AG04450 (cell line): ENCODE results near the gene TEX35. TPM values are rescaled to one million over a fixed set of nuclear protein-coding genes. Genes with fewer than 3 reads are reported as not detected.
A peak's percentile ranks its signal among the peaks of the same experiment; 100 is the strongest.

Experiments
- CTCF ChIA-PET: fragments of 300-600, 350-600 bp; formaldehyde crosslinking; extraction: SDS; loops from one replicate; lab custom pipeline; 2022; ENCODE audit warnings: antibody characterized with exemption, inconsistent platforms; lab: Charles Lee
- POLR2A ChIA-PET: fragments of 350-600 bp; formaldehyde crosslinking; extraction: SDS; loops from one replicate; lab custom pipeline; 2021; ENCODE audit warnings: antibody characterized with exemption, inconsistent platforms; lab: Yijun Ruan, JAX
- DNase-seq: peaks from one replicate; pipeline ENCODE4 v3.0.0-alpha.2; 2011; ENCODE audit warnings: low read depth, low spot score
- H3K27ac ChIP-seq: one replicate; pipeline ENCODE4 v1.5.1; 2012; ENCODE audit warnings: low read depth, low read length, control low read depth
- H3K27me3 ChIP-seq: one replicate; pipeline ENCODE4 v1.6.0; 2012; ENCODE audit warnings: low read length; ENCODE audit not compliant: control insufficient read depth, insufficient read depth
- H3K4me3 ChIP-seq: 2 replicates; pipeline ENCODE4 v1.5.1; 2011; ENCODE audit warnings: mild to moderate bottlenecking, low read depth, low read length, control low read depth
- H3K9me3 ChIP-seq: 2 replicates; pipeline ENCODE4 v1.5.1; 2012; ENCODE audit warnings: low read length; ENCODE audit not compliant: control insufficient read depth, insufficient read depth
- polyA plus RNA-seq: library from polyadenylated mRNA; depleted of rRNA; stranded (reverse); fragments of >200 nt; gene quantifications from 2 replicates; pipeline ENCODE4 v1.2.3, GENCODE V29; 2011
- TF ChIP-seq, protein P1 (sequence below): IDR thresholded peaks from 2 replicates; pipeline ENCODE4 v1.5.1; 2011; ENCODE audit warnings: low read depth, low read length, control low read depth, inconsistent platforms

TEX35 gene
- polyA plus RNA-seq, 1 experiment = not detected

DNA sequence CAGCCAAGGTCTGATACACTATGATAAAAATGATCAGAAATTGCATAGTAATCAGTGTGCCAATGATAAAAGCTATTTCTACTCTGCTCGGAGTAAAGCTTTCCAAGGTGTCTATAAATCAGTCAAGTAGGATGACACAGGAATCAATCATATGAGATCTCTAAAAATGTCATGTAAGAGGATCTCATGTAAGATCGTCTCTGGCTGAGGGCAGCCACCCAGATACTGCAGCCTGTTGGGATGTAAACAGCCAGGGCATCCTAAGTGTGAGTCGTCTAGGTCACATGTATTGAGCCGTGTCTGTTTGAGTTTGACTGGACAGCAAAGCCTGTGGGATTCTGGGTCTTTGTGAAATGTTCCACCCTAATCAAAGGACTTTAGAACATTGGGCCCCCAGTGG, 2.8 kb upstream of the TEX35 start:
- ChIA-PET CTCF (interaction anchor here (1.5 to 7.5 kb wide), 2 partner anchors 9 to 211 kb away, joined by 5 to 59 read pairs; no protein-coding TSS in a partner anchor), POLR2A (interaction anchor here (0.6 kb wide), 1 partner anchor 98 kb away, joined by 3 read pairs; no protein-coding TSS in a partner anchor)

DNA sequence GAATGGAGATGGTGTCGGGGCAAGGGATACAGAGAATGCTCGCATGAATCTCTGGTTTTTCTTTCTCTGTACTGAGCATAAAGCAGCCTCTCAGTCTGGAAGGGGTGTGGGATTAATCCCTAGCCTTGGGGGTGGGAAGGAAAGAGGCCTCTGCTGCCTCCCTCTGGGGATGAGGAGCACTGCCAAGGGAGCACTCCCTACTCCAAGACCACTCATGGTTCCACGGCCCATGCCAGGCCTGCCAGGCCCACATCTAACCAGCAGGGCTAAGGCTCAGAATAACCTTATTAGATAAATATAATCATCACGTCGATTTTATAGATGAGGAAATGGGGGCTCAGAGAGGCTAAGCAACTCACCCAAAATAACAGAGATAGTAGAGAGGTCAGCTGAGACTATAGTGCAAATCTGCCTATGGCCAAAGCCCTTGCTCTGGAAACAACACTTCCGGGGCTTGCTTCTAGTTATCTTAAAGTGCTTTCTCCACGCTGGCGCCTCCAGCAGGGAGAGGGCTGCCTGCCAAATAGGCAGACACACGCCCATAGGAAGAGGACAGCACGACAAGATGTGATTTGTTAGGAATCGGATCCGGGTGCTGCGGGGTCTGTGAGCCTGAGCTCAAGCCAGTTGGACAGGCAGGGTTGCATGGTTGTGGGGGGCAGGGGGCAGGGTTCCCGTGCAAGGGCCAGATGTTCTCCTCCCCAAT, 522 bp downstream of the TEX35 start:
- Histone ChIP-seq H3K4me3 (no peak overlapping the region), H3K9me3 (no peaks in the 10 kb centered on the region; the same call in 1 of the 2 replicates), H3K27ac (peak overlapping the region; percentile 21), H3K27me3 (no peaks in the 10 kb centered on the region)
- POLR2A ChIA-PET = no interaction called here
- TF ChIP-seq, protein P1, sequence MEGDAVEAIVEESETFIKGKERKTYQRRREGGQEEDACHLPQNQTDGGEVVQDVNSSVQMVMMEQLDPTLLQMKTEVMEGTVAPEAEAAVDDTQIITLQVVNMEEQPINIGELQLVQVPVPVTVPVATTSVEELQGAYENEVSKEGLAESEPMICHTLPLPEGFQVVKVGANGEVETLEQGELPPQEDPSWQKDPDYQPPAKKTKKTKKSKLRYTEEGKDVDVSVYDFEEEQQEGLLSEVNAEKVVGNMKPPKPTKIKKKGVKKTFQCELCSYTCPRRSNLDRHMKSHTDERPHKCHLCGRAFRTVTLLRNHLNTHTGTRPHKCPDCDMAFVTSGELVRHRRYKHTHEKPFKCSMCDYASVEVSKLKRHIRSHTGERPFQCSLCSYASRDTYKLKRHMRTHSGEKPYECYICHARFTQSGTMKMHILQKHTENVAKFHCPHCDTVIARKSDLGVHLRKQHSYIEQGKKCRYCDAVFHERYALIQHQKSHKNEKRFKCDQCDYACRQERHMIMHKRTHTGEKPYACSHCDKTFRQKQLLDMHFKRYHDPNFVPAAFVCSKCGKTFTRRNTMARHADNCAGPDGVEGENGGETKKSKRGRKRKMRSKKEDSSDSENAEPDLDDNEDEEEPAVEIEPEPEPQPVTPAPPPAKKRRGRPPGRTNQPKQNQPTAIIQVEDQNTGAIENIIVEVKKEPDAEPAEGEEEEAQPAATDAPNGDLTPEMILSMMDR = peak; percentile 10; the same call in 1 of the 2 replicates
- CTCF ChIA-PET = interaction anchor here (0.6 to 7.5 kb wide), 4 partner anchors 12 to 214 kb away, joined by 3 to 59 read pairs (median 4); no protein-coding TSS in a partner anchor
- no peak for DNase-seq

More for the DNA sequence above, 2.8 kb upstream of the TEX35 start:
- Histone ChIP-seq H3K27ac (no peak overlapping the region), H3K4me3 (no peak overlapping the region), H3K27me3 (no peaks in the 10 kb centered on the region), H3K9me3 (no peaks in the 10 kb centered on the region; the same call in 1 of the 2 replicates)
- DNase-seq = peak; percentile 11
- TF ChIP-seq, protein P1 = no peak

- H3K4me3 ChIP-seq = no peak overlapping the region
- no peak overlapping the region for H3K27ac ChIP-seq
- no peaks in the 10 kb centered on the region; the same call in 1 of the 2 replicates for H3K9me3 ChIP-seq
- TF ChIP-seq, protein P1 = no peak
- ChIA-PET CTCF (interaction anchor here (0.7 to 7.5 kb wide), 2 partner anchors 15 to 487 kb away, joined by 3 to 59 read pairs; no protein-coding TSS in a partner anchor), POLR2A (no interaction called here)
- DNase-seq = no peak
- H3K27me3 ChIP-seq = no peaks in the 10 kb centered on the region
Observed at GRCh38 chr1:178516110-178516509, 3.2 kb downstream of the TEX35 start.

DNA sequence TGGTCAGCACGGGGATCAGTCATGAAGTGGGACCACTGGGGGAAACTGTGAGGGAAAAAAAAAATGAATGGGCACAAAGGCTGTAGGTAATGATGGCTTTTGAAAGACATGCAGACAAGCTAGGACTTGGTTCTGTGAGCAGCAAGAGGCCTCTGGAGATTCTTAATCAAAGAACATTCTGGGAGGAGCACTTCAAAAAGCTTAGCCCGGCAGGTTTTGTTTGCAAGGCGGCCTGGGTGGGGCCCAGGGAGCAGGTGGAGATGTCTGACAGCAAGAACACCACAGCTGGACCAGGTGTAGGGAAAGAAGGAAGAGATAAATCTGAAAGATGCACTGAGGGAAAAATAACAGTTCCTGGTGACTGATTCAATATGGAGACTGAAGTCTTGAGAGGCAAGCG, 6.0 kb downstream of the TEX35 start:
- ChIA-PET POLR2A (interaction anchor here (0.6 kb wide), 1 partner anchor 11 kb away, joined by 3 read pairs; no protein-coding TSS in a partner anchor), CTCF (interaction anchor here (1.0 to 2.5 kb wide), 3 partner anchors 12 to 18 kb away, joined by 4 to 8 read pairs (median 5); no protein-coding TSS in a partner anchor)
- Histone ChIP-seq H3K9me3 (no peaks in the 10 kb centered on the region), H3K27ac (no peak overlapping the region), H3K27me3 (peaks cover 3% of the 10 kb centered on the region), H3K4me3 (no peak overlapping the region)
- no peak for DNase-seq
- TF ChIP-seq, protein P1 = no peak

DNA sequence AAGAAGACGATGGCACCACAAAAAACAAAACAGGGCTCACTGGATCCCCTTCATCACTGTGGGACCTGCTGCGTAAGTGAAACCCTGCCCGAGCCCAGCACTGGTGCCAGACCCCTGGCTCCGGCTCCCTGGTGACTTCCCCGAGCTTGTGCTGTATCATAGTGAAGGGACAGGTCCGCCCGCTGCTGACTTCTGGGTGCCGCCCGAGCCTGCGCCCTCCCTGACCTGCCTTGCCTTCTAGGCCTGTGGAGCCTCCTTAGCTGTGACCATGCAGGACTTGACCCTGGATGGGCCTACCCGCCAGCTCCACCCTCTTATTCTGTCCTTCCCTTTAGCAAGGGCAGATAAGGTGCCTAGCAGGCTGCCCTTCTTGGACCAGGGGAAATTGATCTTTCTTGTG, 7.9 kb downstream of the TEX35 start:
- POLR2A ChIA-PET = no interaction called here
- Histone ChIP-seq H3K9me3 (no peaks in the 10 kb centered on the region), H3K27ac (no peak overlapping the region), H3K27me3 (peaks cover 3% of the 10 kb centered on the region), H3K4me3 (no peak overlapping the region)
- TF ChIP-seq, protein P1 = no peak
- CTCF ChIA-PET = interaction anchor here (1.3 kb wide), 1 partner anchor 8 kb away, joined by 3 read pairs; no protein-coding TSS in a partner anchor
- DNase-seq = no peak
